Measurements from ENCODE around the gene C19orf25. TPM values are rescaled to one million over a fixed set of nuclear protein-coding genes. Genes with fewer than 3 reads are reported as not detected.

The C19orf25 gene
- total and polyA plus RNA-seq, 2 of the 13 experiments (the other 11 are each of a cell fraction or from before 2014, with no cell fraction given): 14.2 to 32.4 TPM

- TF ChIP-seq ZNF772 (CRISPR knock-in tag; IDR thresholded peaks at IDR 0.05): no peak
- TF ChIP-seq GPBP1L1 (CRISPR knock-in tag; IDR thresholded peaks at IDR 0.05): no peak
- no peak for TF ChIP-seq IRF1 (CRISPR knock-in tag; IDR thresholded peaks at IDR 0.05; ENCODE audit: low read depth)
- no peak for TF ChIP-seq CHD2 (IDR thresholded peaks at IDR 0.05; ENCODE audit: low read depth, low read length)
- no peak for TF ChIP-seq ZFP62 (CRISPR knock-in tag; IDR thresholded peaks at IDR 0.05)
- TF ChIP-seq GATA4 (IDR thresholded peaks at IDR 0.05; ENCODE audit: borderline replicate concordance, low read depth): no peak
- TF ChIP-seq AKNA (CRISPR knock-in tag; IDR thresholded peaks at IDR 0.05; ENCODE audit: borderline replicate concordance): no peak
- no peak for TF ChIP-seq ZFYVE20 (CRISPR knock-in tag; IDR thresholded peaks at IDR 0.05; ENCODE audit: borderline replicate concordance, low read depth)
- no peak for TF ChIP-seq HNF1A (IDR thresholded peaks at IDR 0.05; ENCODE audit: low read depth)
- TF ChIP-seq HNF1A (CRISPR knock-in tag; IDR thresholded peaks at IDR 0.05; ENCODE audit: borderline replicate concordance): no peak
- no peak for TF ChIP-seq TFDP2 (CRISPR knock-in tag; IDR thresholded peaks at IDR 0.05)
- no peak for TF ChIP-seq HIC2 (CRISPR knock-in tag; IDR thresholded peaks at IDR 0.05; ENCODE audit: low read depth)
- TF ChIP-seq ZNF430 (CRISPR knock-in tag; IDR thresholded peaks at IDR 0.05): no peak
- TF ChIP-seq ZNF382 (CRISPR knock-in tag; IDR thresholded peaks at IDR 0.05; ENCODE audit: borderline replicate concordance): no peak
Observed at GRCh38 chr19:1457031-1457739, 21.8 kb downstream of the C19orf25 start (continued).
